Measurements from ENCODE around the gene ARFGEF3.
"Not testable (repeated sequence)": the region's sequence is repeated elsewhere in the genome, so short reads cannot be mapped to it uniquely, and the experiment has no call there.

The ARFGEF3 gene

GRCh38 chr6:138211601-138212000 lies 49.9 kb downstream of the ARFGEF3 start:
- WGBS (ENCODE audit: insufficient coverage) = 71% methylated on average over 3 of the region's 5 CpGs
- Histone ChIP-seq H3K27ac (ENCODE audit: insufficient read depth in 1 of 2, low read depth in 1 of 2, low read length in 2 of 2, poor library complexity in 1 of 2, severe bottlenecking in 2 of 2) (no peak overlapping the region), H3K36me3 (ENCODE audit: control insufficient read depth in 4 of 4, insufficient read depth in 4 of 4, low read length in 3 of 4) (no peaks in the 10 kb centered on the region), H3K4me3 (ENCODE audit: control insufficient read depth in 1 of 7, extremely low read depth in 1 of 7, insufficient read depth in 4 of 7, low read depth in 2 of 7, low read length in 6 of 7) (no peak overlapping the region), H3K4me1 (ENCODE audit: control extremely low read depth in 1 of 4, control insufficient read depth in 4 of 4, insufficient read depth in 4 of 4, low read length in 3 of 4) (no peaks in the 10 kb centered on the region), H3K9me3 (ENCODE audit: control extremely low read depth in 1 of 5, control insufficient read depth in 4 of 5, insufficient read depth in 2 of 5, low read depth in 1 of 5, low read length in 4 of 5) (no peaks in the 10 kb centered on the region), H3K27me3 (replicated peaks in 2 of 5; ENCODE audit: control insufficient read depth in 4 of 5, insufficient read depth in 5 of 5, low read length in 4 of 5) (peaks cover 0 to 4% (median 0%) of the 10 kb centered on the region in 5 experiments)
- DNase-seq = no peak
- POLR2A ChIA-PET = no interaction called here
- CTCF ChIA-PET = interaction anchor here (1.2 kb wide), 1 partner anchor 12 kb away, joined by 4 read pairs; no protein-coding TSS in a partner anchor

GRCh38 chr6:138212530-138212929 lies 50.8 kb downstream of the ARFGEF3 start:
- DNase-seq; H3K27ac ChIP-seq (ENCODE audit: insufficient read depth in 1 of 2, low read depth in 1 of 2, low read length in 2 of 2, poor library complexity in 1 of 2, severe bottlenecking in 2 of 2); H3K4me3 ChIP-seq (ENCODE audit: control insufficient read depth in 1 of 7, extremely low read depth in 1 of 7, insufficient read depth in 4 of 7, low read depth in 2 of 7, low read length in 6 of 7); H3K9me3 ChIP-seq (ENCODE audit: control extremely low read depth in 1 of 5, control insufficient read depth in 4 of 5, insufficient read depth in 2 of 5, low read depth in 1 of 5, low read length in 4 of 5); H3K36me3 ChIP-seq (ENCODE audit: control insufficient read depth in 4 of 4, insufficient read depth in 4 of 4, low read length in 3 of 4); POLR2A ChIA-PET; CTCF ChIA-PET; H3K4me1 ChIP-seq (ENCODE audit: control extremely low read depth in 1 of 4, control insufficient read depth in 4 of 4, insufficient read depth in 4 of 4, low read length in 3 of 4); H3K27me3 ChIP-seq (replicated peaks in 2 of 5; ENCODE audit: control insufficient read depth in 4 of 5, insufficient read depth in 5 of 5, low read length in 4 of 5): not testable (repeated sequence)
- no CpG with 5 or more reads among the region's 2 CpGs for whole genome bisulfite sequencing (ENCODE audit: insufficient coverage)

GRCh38 chr6:138215093-138215782 lies 53.5 kb downstream of the ARFGEF3 start:
- no peaks in the 10 kb centered on the region for H3K9me3 ChIP-seq (ENCODE audit: control extremely low read depth in 1 of 5, control insufficient read depth in 4 of 5, insufficient read depth in 2 of 5, low read depth in 1 of 5, low read length in 4 of 5)
- no peak overlapping the region for H3K27ac ChIP-seq (ENCODE audit: insufficient read depth in 1 of 2, low read depth in 1 of 2, low read length in 2 of 2, poor library complexity in 1 of 2, severe bottlenecking in 2 of 2)
- H3K4me3 ChIP-seq (ENCODE audit: control insufficient read depth in 1 of 7, extremely low read depth in 1 of 7, insufficient read depth in 4 of 7, low read depth in 2 of 7, low read length in 6 of 7) = no peak overlapping the region
- no peak for DNase-seq
- 99% methylated on average over 6 of the region's 7 CpGs for WGBS (ENCODE audit: insufficient coverage)
- CTCF ChIA-PET = no interaction called here
- no peaks in the 10 kb centered on the region for H3K36me3 ChIP-seq (ENCODE audit: control insufficient read depth in 4 of 4, insufficient read depth in 4 of 4, low read length in 3 of 4)
- no peaks in the 10 kb centered on the region for H3K4me1 ChIP-seq (ENCODE audit: control extremely low read depth in 1 of 4, control insufficient read depth in 4 of 4, insufficient read depth in 4 of 4, low read length in 3 of 4)
- POLR2A ChIA-PET = no interaction called here
- H3K27me3 ChIP-seq (replicated peaks in 2 of 5; ENCODE audit: control insufficient read depth in 4 of 5, insufficient read depth in 5 of 5, low read length in 4 of 5) = peaks cover 0 to 4% (median 0%) of the 10 kb centered on the region in 5 experiments

GRCh38 chr6:138218449-138218848 lies 56.7 kb downstream of the ARFGEF3 start, which contains the start of gene PBOV1:
PBOV1 (minus strand) TSS chr6:138218491; CDS start chr6:138218395, 96 bp downstream.
- Histone ChIP-seq H3K27ac (ENCODE audit: insufficient read depth in 1 of 2, low read depth in 1 of 2, low read length in 2 of 2, poor library complexity in 1 of 2, severe bottlenecking in 2 of 2) (no peak within 1 kb of the TSS), H3K27me3 (replicated peaks in 2 of 5; ENCODE audit: control insufficient read depth in 4 of 5, insufficient read depth in 5 of 5, low read length in 4 of 5) (peaks cover 0 to 7% (median 0%) of the 10 kb centered on the region in 5 experiments), H3K9me3 (ENCODE audit: control extremely low read depth in 1 of 5, control insufficient read depth in 4 of 5, insufficient read depth in 2 of 5, low read depth in 1 of 5, low read length in 4 of 5) (no peaks in the 10 kb centered on the region), H3K4me1 (ENCODE audit: control extremely low read depth in 1 of 4, control insufficient read depth in 4 of 4, insufficient read depth in 4 of 4, low read length in 3 of 4) (no peaks in the 10 kb centered on the region), H3K4me3 (ENCODE audit: control insufficient read depth in 1 of 7, extremely low read depth in 1 of 7, insufficient read depth in 4 of 7, low read depth in 2 of 7, low read length in 6 of 7) (no peak within 1 kb of the TSS), H3K36me3 (ENCODE audit: control insufficient read depth in 4 of 4, insufficient read depth in 4 of 4, low read length in 3 of 4) (no peaks in the 10 kb centered on the region)
- no peak for DNase-seq
- ChIA-PET POLR2A (no interaction called here), CTCF (no interaction called here)
- no CpG with 5 or more reads among the region's 2 CpGs for WGBS (ENCODE audit: insufficient coverage)

GRCh38 chr6:138219398-138219797 lies 57.7 kb downstream of the ARFGEF3 start:
- H3K9me3 ChIP-seq (ENCODE audit: control extremely low read depth in 1 of 5, control insufficient read depth in 4 of 5, insufficient read depth in 2 of 5, low read depth in 1 of 5, low read length in 4 of 5) = no peaks in the 10 kb centered on the region
- H3K4me1 ChIP-seq (ENCODE audit: control extremely low read depth in 1 of 4, control insufficient read depth in 4 of 4, insufficient read depth in 4 of 4, low read length in 3 of 4) = no peaks in the 10 kb centered on the region
- H3K4me3 ChIP-seq (ENCODE audit: control insufficient read depth in 1 of 7, extremely low read depth in 1 of 7, insufficient read depth in 4 of 7, low read depth in 2 of 7, low read length in 6 of 7) = no peak overlapping the region
- no peak overlapping the region for H3K27ac ChIP-seq (ENCODE audit: insufficient read depth in 1 of 2, low read depth in 1 of 2, low read length in 2 of 2, poor library complexity in 1 of 2, severe bottlenecking in 2 of 2)
- ChIA-PET CTCF (no interaction called here), POLR2A (no interaction called here)
- H3K27me3 ChIP-seq (replicated peaks in 2 of 5; ENCODE audit: control insufficient read depth in 4 of 5, insufficient read depth in 5 of 5, low read length in 4 of 5) = peaks cover 0 to 7% (median 0%) of the 10 kb centered on the region in 5 experiments
- no CpG with 5 or more reads among the region's 3 CpGs for WGBS (ENCODE audit: insufficient coverage)
- DNase-seq = no peak
- no peaks in the 10 kb centered on the region for H3K36me3 ChIP-seq (ENCODE audit: control insufficient read depth in 4 of 4, insufficient read depth in 4 of 4, low read length in 3 of 4)

- Histone ChIP-seq H3K36me3 (ENCODE audit: control insufficient read depth in 4 of 4, insufficient read depth in 4 of 4, low read length in 3 of 4) (no peaks in the 10 kb centered on the region), H3K4me3 (ENCODE audit: control insufficient read depth in 1 of 7, extremely low read depth in 1 of 7, insufficient read depth in 4 of 7, low read depth in 2 of 7, low read length in 6 of 7) (no peak overlapping the region), H3K9me3 (ENCODE audit: control extremely low read depth in 1 of 5, control insufficient read depth in 4 of 5, insufficient read depth in 2 of 5, low read depth in 1 of 5, low read length in 4 of 5) (no peaks in the 10 kb centered on the region), H3K4me1 (ENCODE audit: control extremely low read depth in 1 of 4, control insufficient read depth in 4 of 4, insufficient read depth in 4 of 4, low read length in 3 of 4) (no peaks in the 10 kb centered on the region), H3K27ac (ENCODE audit: insufficient read depth in 1 of 2, low read depth in 1 of 2, low read length in 2 of 2, poor library complexity in 1 of 2, severe bottlenecking in 2 of 2) (no peak overlapping the region), H3K27me3 (replicated peaks in 2 of 5; ENCODE audit: control insufficient read depth in 4 of 5, insufficient read depth in 5 of 5, low read length in 4 of 5) (peaks cover 0 to 7% (median 0%) of the 10 kb centered on the region in 5 experiments)
- WGBS (ENCODE audit: insufficient coverage) = 100% methylated on average over 2 of the region's 4 CpGs
- DNase-seq = no peak
- CTCF ChIA-PET = no interaction called here
- POLR2A ChIA-PET = no interaction called here
These were observed 58.2 kb downstream of the ARFGEF3 start for GRCh38 chr6:138219901-138220300.

- ChIA-PET POLR2A (no interaction called here), CTCF (interaction anchor here (1.1 kb wide), 1 partner anchor 12 kb away, joined by 4 read pairs; no protein-coding TSS in a partner anchor)
- Histone ChIP-seq H3K36me3 (ENCODE audit: control insufficient read depth in 4 of 4, insufficient read depth in 4 of 4, low read length in 3 of 4) (no peaks in the 10 kb centered on the region), H3K27ac (ENCODE audit: insufficient read depth in 1 of 2, low read depth in 1 of 2, low read length in 2 of 2, poor library complexity in 1 of 2, severe bottlenecking in 2 of 2) (no peak overlapping the region), H3K4me3 (ENCODE audit: control insufficient read depth in 1 of 7, extremely low read depth in 1 of 7, insufficient read depth in 4 of 7, low read depth in 2 of 7, low read length in 6 of 7) (no peak overlapping the region), H3K9me3 (ENCODE audit: control extremely low read depth in 1 of 5, control insufficient read depth in 4 of 5, insufficient read depth in 2 of 5, low read depth in 1 of 5, low read length in 4 of 5) (no peaks in the 10 kb centered on the region), H3K27me3 (replicated peaks in 2 of 5; ENCODE audit: control insufficient read depth in 4 of 5, insufficient read depth in 5 of 5, low read length in 4 of 5) (peaks cover 0 to 3% (median 0%) of the 10 kb centered on the region in 5 experiments), H3K4me1 (ENCODE audit: control extremely low read depth in 1 of 4, control insufficient read depth in 4 of 4, insufficient read depth in 4 of 4, low read length in 3 of 4) (no peaks in the 10 kb centered on the region)
- DNase-seq = no peak
- 80% methylated on average over 1 of the region's 4 CpGs for WGBS (ENCODE audit: insufficient coverage)
These were observed 61.3 kb downstream of the ARFGEF3 start for GRCh38 chr6:138222901-138223546.

All from common myeloid progenitor, CD34-positive (primary cell).